ENCODE measurements around the gene ZNF532. TPM values are rescaled to one million over a fixed set of nuclear protein-coding genes. Genes with fewer than 3 reads are reported as not detected.

The ZNF532 gene
- total RNA-seq, 2 experiments from 2014 or later: 0.50 to 0.91 TPM

DNA sequence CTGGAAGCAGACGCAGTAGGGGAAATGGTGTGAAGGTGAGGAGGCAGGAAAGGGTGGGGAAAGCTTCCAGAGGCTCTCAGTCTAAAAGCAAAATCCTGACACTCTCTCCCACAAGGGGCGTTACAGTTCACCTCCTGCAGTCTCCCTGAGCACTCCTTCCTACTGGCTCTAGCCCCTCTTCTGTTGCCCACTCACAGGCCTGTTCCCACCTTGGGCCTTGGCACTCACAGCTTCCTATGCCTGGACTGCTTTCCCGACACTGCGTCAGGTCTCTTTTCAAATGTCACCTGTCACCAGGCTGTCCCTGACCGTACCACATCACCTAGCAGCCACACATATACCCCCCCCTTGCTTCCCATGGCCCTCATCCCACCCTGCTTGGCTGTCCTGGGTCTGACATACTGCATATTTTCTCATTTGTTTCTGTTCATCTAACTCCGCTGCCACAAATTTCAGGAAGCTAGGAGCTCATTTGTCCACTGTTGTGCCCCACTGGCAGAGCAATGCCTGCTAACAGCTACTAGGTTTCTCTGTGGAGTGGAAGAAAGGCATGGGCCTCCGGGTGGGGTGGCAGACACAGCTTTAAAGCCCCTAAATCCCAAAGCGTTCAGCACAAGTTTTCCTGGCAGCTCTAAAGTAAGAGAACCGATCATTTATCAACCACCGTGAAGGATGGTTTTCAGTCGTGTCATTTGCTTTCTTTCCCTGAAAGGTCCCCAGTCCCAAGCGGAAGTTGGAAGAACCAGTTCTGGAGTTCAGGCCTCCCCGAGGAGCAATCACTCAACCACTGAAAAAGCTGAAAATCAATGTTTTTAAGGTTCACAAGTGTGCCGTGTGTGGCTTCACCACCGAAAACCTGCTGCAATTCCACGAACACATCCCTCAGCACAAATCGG is 118.8 kb downstream of the ZNF532 start:
- no peak overlapping the region for H3K27ac Mint-ChIP-seq
- DNase-seq: no peak
- H3K4me1 Mint-ChIP-seq (ENCODE audit: low read depth): no peaks in the 10 kb centered on the region
- CTCF ChIA-PET: no interaction called here
- POLR2A ChIA-PET: no interaction called here
- no peak overlapping the region for H3K4me3 Mint-ChIP-seq
- no peak for ATAC-seq
- no peaks in the 10 kb centered on the region for H3K9me3 Mint-ChIP-seq (ENCODE audit: insufficient read depth)
- H3K36me3 Mint-ChIP-seq (ENCODE audit: low read depth): no peaks in the 10 kb centered on the region
- H3K27me3 Mint-ChIP-seq (ENCODE audit: low read depth): no peaks in the 10 kb centered on the region

- H3K36me3 Mint-ChIP-seq (ENCODE audit: low read depth): no peaks in the 10 kb centered on the region
- ChIA-PET POLR2A (no interaction called here), CTCF (no interaction called here)
- no peaks in the 10 kb centered on the region for H3K9me3 Mint-ChIP-seq (ENCODE audit: insufficient read depth)
- no peak overlapping the region for H3K4me3 Mint-ChIP-seq
- H3K27ac Mint-ChIP-seq: no peak overlapping the region
- no peaks in the 10 kb centered on the region for H3K4me1 Mint-ChIP-seq (ENCODE audit: low read depth)
- ATAC-seq (no peak), DNase-seq (no peak)
- H3K27me3 Mint-ChIP-seq (ENCODE audit: low read depth): peaks cover 14% of the 10 kb centered on the region
Measured at GRCh38 chr18:58988600-58988999, 123.9 kb downstream of the ZNF532 start.

DNA sequence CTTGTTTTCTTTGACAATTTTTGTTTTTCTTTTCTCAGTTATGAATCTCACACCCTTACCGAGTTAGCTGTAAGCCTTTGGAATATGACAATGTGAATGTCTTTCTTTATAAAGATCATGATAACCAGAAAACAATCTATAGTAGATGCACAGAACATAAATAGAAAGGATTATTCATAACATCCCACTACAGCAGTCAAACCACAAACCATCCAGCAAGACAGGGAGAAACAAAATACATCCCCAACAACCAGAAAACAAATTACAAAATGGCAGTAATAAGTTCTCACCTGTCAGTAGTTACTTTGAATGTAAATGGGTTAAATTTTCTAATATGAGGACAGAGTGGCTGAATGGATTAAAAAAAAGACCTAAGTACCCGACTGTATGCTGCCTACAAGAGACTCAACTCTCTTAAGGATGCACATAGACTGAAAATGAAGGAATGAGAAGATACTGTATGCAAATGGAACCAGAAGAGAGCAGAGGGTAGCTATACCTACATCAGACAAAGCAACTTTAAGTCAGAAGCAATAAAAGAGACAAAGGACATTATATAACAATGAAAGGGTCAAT is 124.6 kb downstream of the ZNF532 start:
- Mint-ChIP-seq H3K9me3 (ENCODE audit: insufficient read depth) (no peaks in the 10 kb centered on the region), H3K4me1 (ENCODE audit: low read depth) (no peaks in the 10 kb centered on the region), H3K36me3 (ENCODE audit: low read depth) (no peaks in the 10 kb centered on the region), H3K27me3 (ENCODE audit: low read depth) (peaks cover 15% of the 10 kb centered on the region), H3K4me3 (no peak overlapping the region), H3K27ac (no peak overlapping the region)
- CTCF ChIA-PET: no interaction called here
- POLR2A ChIA-PET: no interaction called here
- DNase-seq (no peak), ATAC-seq (no peak)

DNA sequence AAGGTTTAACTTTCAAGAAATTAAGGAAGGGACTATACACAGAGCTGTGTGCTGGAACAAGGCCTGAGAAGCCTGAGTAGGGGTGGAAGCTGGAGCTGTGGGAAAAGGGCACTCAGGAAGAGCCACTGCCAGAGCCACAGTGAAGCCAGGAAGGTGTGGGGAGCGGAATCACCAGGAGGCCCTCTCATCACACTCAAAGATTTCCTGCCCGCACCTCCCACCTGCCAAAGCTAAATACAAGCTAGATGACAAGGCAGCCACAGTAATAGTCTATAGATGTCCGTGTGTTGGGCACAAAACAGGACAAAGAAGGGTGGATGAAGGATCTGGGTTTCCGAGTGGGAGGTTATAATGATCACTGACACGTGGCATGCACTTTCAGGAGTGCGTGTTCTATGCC is 126.0 kb downstream of the ZNF532 start:
- ChIA-PET CTCF (no interaction called here), POLR2A (no interaction called here)
- no peaks in the 10 kb centered on the region for H3K36me3 Mint-ChIP-seq (ENCODE audit: low read depth)
- no peak overlapping the region for H3K4me3 Mint-ChIP-seq
- no peak overlapping the region for H3K27ac Mint-ChIP-seq
- H3K27me3 Mint-ChIP-seq (ENCODE audit: low read depth): peaks cover 15% of the 10 kb centered on the region
- H3K9me3 Mint-ChIP-seq (ENCODE audit: insufficient read depth): no peaks in the 10 kb centered on the region
- ATAC-seq: no peak
- H3K4me1 Mint-ChIP-seq (ENCODE audit: low read depth): no peaks in the 10 kb centered on the region
- no peak for DNase-seq

DNA sequence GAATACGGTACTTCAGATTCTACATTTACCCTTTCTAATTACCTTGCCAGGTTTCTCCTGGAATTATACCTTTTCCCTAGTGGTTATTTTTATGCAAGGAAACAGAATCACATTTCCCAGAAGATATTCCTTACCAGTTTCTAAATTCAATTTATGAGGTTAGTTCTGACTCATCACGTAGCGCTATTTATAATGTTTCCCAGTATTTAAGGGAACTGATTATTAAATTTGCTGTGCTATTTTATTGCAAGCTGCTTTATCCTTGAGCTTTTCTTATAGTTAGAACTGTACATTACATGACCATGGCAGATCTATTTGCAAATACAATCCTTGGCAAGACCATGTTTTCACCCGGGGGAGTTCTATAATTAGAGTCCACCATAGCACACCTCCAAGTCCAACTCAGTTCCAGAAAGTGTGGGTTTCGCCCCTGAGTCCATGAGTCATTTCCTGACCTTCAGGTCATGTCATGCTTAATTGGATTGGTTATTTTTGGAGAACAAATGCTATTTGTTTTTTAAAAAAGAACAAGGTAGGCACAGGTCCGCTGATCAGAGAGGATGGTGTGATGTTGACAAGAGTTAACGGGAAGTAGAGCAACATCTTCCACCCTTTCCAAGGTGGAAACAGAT is 126.6 kb downstream of the ZNF532 start:
- Mint-ChIP-seq H3K36me3 (ENCODE audit: low read depth) (no peaks in the 10 kb centered on the region), H3K4me1 (ENCODE audit: low read depth) (no peaks in the 10 kb centered on the region), H3K9me3 (ENCODE audit: insufficient read depth) (no peaks in the 10 kb centered on the region), H3K27me3 (ENCODE audit: low read depth) (peaks cover 15% of the 10 kb centered on the region), H3K27ac (no peak overlapping the region), H3K4me3 (no peak overlapping the region)
- POLR2A ChIA-PET: no interaction called here
- ATAC-seq (no peak), DNase-seq (no peak)
- CTCF ChIA-PET: no interaction called here

- H3K4me3 Mint-ChIP-seq: no peak overlapping the region
- no peaks in the 10 kb centered on the region for H3K36me3 Mint-ChIP-seq (ENCODE audit: low read depth)
- no peaks in the 10 kb centered on the region for H3K4me1 Mint-ChIP-seq (ENCODE audit: low read depth)
- POLR2A ChIA-PET: no interaction called here
- ATAC-seq (no peak), DNase-seq (no peak)
- H3K27me3 Mint-ChIP-seq (ENCODE audit: low read depth): peaks cover 15% of the 10 kb centered on the region
- no peaks in the 10 kb centered on the region for H3K9me3 Mint-ChIP-seq (ENCODE audit: insufficient read depth)
- no peak overlapping the region for H3K27ac Mint-ChIP-seq
- CTCF ChIA-PET: interaction anchor here (0.6 kb wide), 1 partner anchor 78 kb away, joined by 3 read pairs; no protein-coding TSS in a partner anchor
Measured at GRCh38 chr18:58992301-58993231, 127.9 kb downstream of the ZNF532 start.

GRCh38 chr18:58993260-58993659 is 128.6 kb downstream of the ZNF532 start:
- Mint-ChIP-seq H3K4me3 (no peak overlapping the region), H3K9me3 (ENCODE audit: insufficient read depth) (no peaks in the 10 kb centered on the region), H3K27me3 (ENCODE audit: low read depth) (peaks cover 15% of the 10 kb centered on the region), H3K4me1 (ENCODE audit: low read depth) (no peaks in the 10 kb centered on the region), H3K36me3 (ENCODE audit: low read depth) (no peaks in the 10 kb centered on the region), H3K27ac (no peak overlapping the region)
- ATAC-seq: no peak
- POLR2A ChIA-PET: no interaction called here
- no peak for DNase-seq
- CTCF ChIA-PET: interaction anchor here (0.6 kb wide), 1 partner anchor 77 kb away, joined by 3 read pairs; no protein-coding TSS in a partner anchor

DNA sequence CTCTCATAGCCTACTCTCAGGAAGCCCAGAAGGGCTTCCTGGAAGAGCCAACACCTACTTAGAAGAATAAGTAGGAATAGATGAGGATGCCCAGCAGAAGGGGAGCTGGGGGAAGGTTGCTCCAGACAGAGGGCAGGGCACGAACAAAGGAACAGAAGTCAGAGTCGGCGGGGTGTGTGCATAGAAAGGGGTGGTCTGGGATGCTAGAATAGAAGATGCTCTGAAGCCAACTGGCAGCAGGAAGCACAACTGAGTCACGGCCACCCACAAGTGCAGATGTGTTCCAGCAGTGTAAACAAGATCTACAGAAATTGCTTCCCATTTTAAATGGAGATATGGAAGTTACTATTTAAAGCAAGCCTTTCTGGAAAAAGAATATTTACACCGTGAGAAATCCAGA is 131.0 kb downstream of the ZNF532 start:
- Mint-ChIP-seq H3K4me3 (no peak overlapping the region), H3K27ac (no peak overlapping the region), H3K36me3 (ENCODE audit: low read depth) (no peaks in the 10 kb centered on the region), H3K9me3 (ENCODE audit: insufficient read depth) (no peaks in the 10 kb centered on the region), H3K27me3 (ENCODE audit: low read depth) (peaks cover 8% of the 10 kb centered on the region), H3K4me1 (ENCODE audit: low read depth) (no peaks in the 10 kb centered on the region)
- no peak for ATAC-seq
- DNase-seq: no peak
- CTCF ChIA-PET: no interaction called here
- POLR2A ChIA-PET: no interaction called here

DNA sequence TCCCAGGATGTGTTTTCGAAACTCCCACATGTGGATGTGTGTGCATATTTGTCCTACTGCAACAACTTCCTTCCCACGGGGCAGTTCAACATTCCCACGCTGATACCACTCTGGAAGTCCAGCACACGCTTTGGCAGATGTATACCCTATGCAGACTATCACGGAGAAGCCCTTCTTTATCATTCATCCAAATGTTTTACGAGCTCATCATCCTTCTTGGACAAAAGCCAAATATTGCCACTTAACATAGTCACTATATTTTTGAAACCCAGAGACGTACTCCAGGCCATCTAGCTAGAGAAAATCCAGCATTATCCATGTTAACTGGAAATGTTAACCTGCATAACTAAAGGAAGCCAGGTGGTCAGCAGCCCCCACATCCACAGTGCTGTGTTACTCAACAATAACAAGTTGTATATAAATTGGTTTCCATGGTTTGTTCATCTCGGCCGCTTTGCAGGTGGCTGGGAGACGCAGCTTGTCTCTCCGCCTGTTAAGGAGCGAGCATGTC is 131.5 kb downstream of the ZNF532 start:
- no peak for DNase-seq
- H3K36me3 Mint-ChIP-seq (ENCODE audit: low read depth): no peaks in the 10 kb centered on the region
- POLR2A ChIA-PET: no interaction called here
- H3K27me3 Mint-ChIP-seq (ENCODE audit: low read depth): peaks cover 8% of the 10 kb centered on the region
- CTCF ChIA-PET: no interaction called here
- H3K27ac Mint-ChIP-seq: no peak overlapping the region
- H3K4me1 Mint-ChIP-seq (ENCODE audit: low read depth): no peaks in the 10 kb centered on the region
- no peak for ATAC-seq
- no peak overlapping the region for H3K4me3 Mint-ChIP-seq
- H3K9me3 Mint-ChIP-seq (ENCODE audit: insufficient read depth): no peaks in the 10 kb centered on the region

- Mint-ChIP-seq H3K27me3 (ENCODE audit: low read depth) (peaks cover 8% of the 10 kb centered on the region), H3K9me3 (ENCODE audit: insufficient read depth) (no peaks in the 10 kb centered on the region), H3K4me3 (no peak overlapping the region), H3K4me1 (ENCODE audit: low read depth) (no peaks in the 10 kb centered on the region), H3K27ac (no peak overlapping the region), H3K36me3 (ENCODE audit: low read depth) (no peaks in the 10 kb centered on the region)
- ATAC-seq: no peak
- no peak for DNase-seq
- ChIA-PET CTCF (no interaction called here), POLR2A (no interaction called here)
Measured at GRCh38 chr18:58996696-58997095, 132.0 kb downstream of the ZNF532 start.

GRCh38 chr18:58997811-58998337 is 133.2 kb downstream of the ZNF532 start:
- Mint-ChIP-seq H3K36me3 (ENCODE audit: low read depth) (no peaks in the 10 kb centered on the region), H3K27ac (no peak overlapping the region), H3K4me3 (no peak overlapping the region), H3K9me3 (ENCODE audit: insufficient read depth) (no peaks in the 10 kb centered on the region), H3K4me1 (ENCODE audit: low read depth) (no peaks in the 10 kb centered on the region), H3K27me3 (ENCODE audit: low read depth) (peaks cover 2% of the 10 kb centered on the region)
- CTCF ChIA-PET: no interaction called here
- ATAC-seq (no peak), DNase-seq (no peak)
- POLR2A ChIA-PET: no interaction called here

All from activated CD8-positive, alpha-beta T cell treated with anti-CD3 and anti-CD28 coated beads, Interleukin-2, amount 10 ng/mL, durations not matched to agents 7 days and 5 days (primary cell).